CD14-positive monocyte (primary cell): Measurements from ENCODE around the gene ACTR6. TPM values are rescaled to one million over a fixed set of nuclear protein-coding genes. Genes with fewer than 3 reads are reported as not detected.

ENCODE experiments used
- DNase-seq, 3 donors: peaks; one replicate each; pipeline ENCODE4 v3.0.0-alpha.2; 2011 to 2022
- H2AFZ ChIP-seq: 2 replicates; pipeline ENCODE4 v1.6.0; 2012; ENCODE audit warnings: mild to moderate bottlenecking, low read depth, low read length, inconsistent platforms; ENCODE audit not compliant: insufficient read depth, poor library complexity, severe bottlenecking
- H3K27ac ChIP-seq, 2 donors: 1 replicate in 1 of 2; 2 replicates in 1 of 2; pipeline ENCODE4 v1.5.1; 2012 to 2013; ENCODE audit warnings: low read length in 2 of 2, control low read depth in 1 of 2, inconsistent platforms in 1 of 2, low read depth in 1 of 2, mild to moderate bottlenecking in 1 of 2
- H3K27me3 ChIP-seq, 2 donors: one replicate each; pipeline versions ENCODE4 v1.6.0 to v1.6.1; 2011 to 2013; ENCODE audit warnings: low read length in 2 of 2; ENCODE audit not compliant: control insufficient read depth in 2 of 2, insufficient read depth in 2 of 2
- H3K36me3 ChIP-seq, 2 donors: replicated peaks in 1 of 2; 1 replicate in 1 of 2; 2 replicates in 1 of 2; pipeline versions ENCODE4 v1.5.1 to v1.6.1; 2012 to 2013; ENCODE audit warnings: low read length in 2 of 2, control low read depth in 1 of 2, inconsistent platforms in 1 of 2, mild to moderate bottlenecking in 1 of 2; ENCODE audit not compliant: insufficient read depth in 2 of 2, control insufficient read depth in 1 of 2
- H3K4me1 ChIP-seq, 2 donors: 1 replicate in 1 of 2; 2 replicates in 1 of 2; pipeline versions ENCODE4 v1.5.1 to v1.6.1; 2012 to 2013; ENCODE audit warnings: low read length in 2 of 2, control low read depth in 1 of 2, inconsistent platforms in 1 of 2, mild to moderate bottlenecking in 1 of 2, moderate library complexity in 1 of 2; ENCODE audit not compliant: insufficient read depth in 2 of 2, control insufficient read depth in 1 of 2
- H3K4me2 ChIP-seq: replicated peaks from 2 replicates; pipeline ENCODE3; 2012; ENCODE audit warnings: low read length, moderate library complexity, mild to moderate bottlenecking; ENCODE audit not compliant: poor library complexity, severe bottlenecking; ENCODE audit errors: extremely low read depth
- H3K4me3 ChIP-seq, 3 experiments: fragments of 200-600 bp in 1 of 3; sonication (generic) in 1 of 3; replicated peaks in 1 of 3; 1 replicate in 2 of 3; 2 replicates in 1 of 3; pipeline ENCODE4 v1.5.1; 2011 to 2013; ENCODE audit warnings: low read length in 3 of 3, mild to moderate bottlenecking in 3 of 3, control low read depth in 2 of 3, low read depth in 2 of 3, inconsistent platforms in 1 of 3, moderate library complexity in 1 of 3
- H3K79me2 ChIP-seq: 2 replicates; pipeline ENCODE4 v1.6.0; 2012; ENCODE audit warnings: mild to moderate bottlenecking, control low read depth, inconsistent platforms, low read length, moderate library complexity; ENCODE audit not compliant: insufficient read depth
- H3K9ac ChIP-seq: 2 replicates; pipeline ENCODE4 v1.6.0; 2017; ENCODE audit warnings: low read length, mild to moderate bottlenecking; ENCODE audit not compliant: insufficient read depth, poor library complexity, severe bottlenecking
- H3K9me3 ChIP-seq, 2 donors: replicated peaks in 1 of 2; 1 replicate in 1 of 2; 2 replicates in 1 of 2; pipeline versions ENCODE4 v1.5.1 to v1.6.1; 2012 to 2013; ENCODE audit warnings: low read length in 2 of 2, control low read depth in 1 of 2; ENCODE audit not compliant: control insufficient read depth in 1 of 2, insufficient read depth in 1 of 2
- H4K20me1 ChIP-seq: 2 replicates; pipeline ENCODE4 v1.6.0; 2012; ENCODE audit warnings: mild to moderate bottlenecking, low read length, control low read depth, moderate library complexity; ENCODE audit not compliant: insufficient read depth
- H3K27ac Mint-ChIP-seq, 7 donors: one replicate each; pipeline ENCODE4 v1.8.0; 2020; ENCODE audit warnings: mild to moderate bottlenecking in 7 of 7, mixed read lengths in 7 of 7, moderate library complexity in 6 of 7, inconsistent platforms in 2 of 7
- H3K27me3 Mint-ChIP-seq, 3 donors: one replicate each; pipeline ENCODE4 v1.8.0; 2021 to 2022; ENCODE audit warnings: low read depth in 3 of 3, mild to moderate bottlenecking in 3 of 3, mixed read lengths in 3 of 3, moderate library complexity in 3 of 3, inconsistent platforms in 1 of 3
- H3K36me3 Mint-ChIP-seq, 2 donors: one replicate each; pipeline ENCODE4 v1.8.0; 2020; ENCODE audit warnings: mixed read lengths in 2 of 2, inconsistent platforms in 1 of 2, mild to moderate bottlenecking in 1 of 2
- H3K4me1 Mint-ChIP-seq: one replicate; pipeline ENCODE4 v1.8.0; 2020; ENCODE audit warnings: mild to moderate bottlenecking, mixed read lengths
- H3K4me3 Mint-ChIP-seq, 2 donors: one replicate each; pipeline ENCODE4 v1.8.0; 2020; ENCODE audit warnings: mild to moderate bottlenecking in 2 of 2, mixed read lengths in 2 of 2, moderate library complexity in 1 of 2
- H3K9me3 Mint-ChIP-seq, 7 donors: one replicate each; pipeline ENCODE4 v1.8.0; 2020 to 2022; ENCODE audit warnings: mixed read lengths in 7 of 7, mild to moderate bottlenecking in 6 of 7, moderate library complexity in 6 of 7, inconsistent platforms in 2 of 7
- CTCF ChIP-seq: fragments of 200-600 bp; IDR thresholded peaks from one replicate; pipeline ENCODE4 v1.8.0; 2022; ENCODE audit warnings: antibody characterized with exemption, mild to moderate bottlenecking
- WGBS: methylation state at CpG from one replicate; pipeline ENCODE4 v1.1.5; 2013; ENCODE audit warnings: missing lambda C conversion rate; ENCODE audit not compliant: insufficient coverage; 5-methylcytosine and 5-hydroxymethylcytosine counted together
- intact Hi-C, 2 donors: fragments of 100-400 bp; cut with micrococcal nuclease; formaldehyde crosslinking; loops; one replicate each; pipeline versions ENCODE4 v1.15.0 to v1.15.1; 2023
- polyA plus RNA-seq, 3 donors: library from polyadenylated mRNA; depleted of rRNA in 1 of 3; unstranded in 2 of 3; stranded (reverse) in 1 of 3; fragments of 300-500 nt in 2 of 3; fragments of >200 nt in 1 of 3; fragmentation: Illumina TruSeq in 2 of 3; gene quantifications; 1 replicate in 2 of 3; 2 replicates in 1 of 3; pipeline ENCODE4 v1.2.3, GENCODE V29; 2012 to 2021

Gene ACTR6
- polyA plus RNA-seq, 3 donors = 5.5 to 17.8 (median 16.2) TPM

- Mint-ChIP-seq H3K27ac (peak overlapping the region in 2 of 7 donors; percentile 30 to 68), H3K9me3 (no peaks in the 10 kb centered on the region), H3K36me3 (no peaks in the 10 kb centered on the region), H3K4me3 (no peak overlapping the region), H3K27me3 (peaks cover 0 to 2% (median 0%) of the 10 kb centered on the region in 3 donors), H3K4me1 (peaks cover 4% of the 10 kb centered on the region)
- 100% methylated on average over 1 of the region's 1 CpG for WGBS
- H3K9me3 ChIP-seq = no peaks in the 10 kb centered on the region
- H3K4me2 ChIP-seq = no peak overlapping the region
- no peak overlapping the region for H3K4me3 ChIP-seq
- peak overlapping the region; percentile 29 for H2AFZ ChIP-seq
- H3K36me3 ChIP-seq = no peaks in the 10 kb centered on the region
- H3K9ac ChIP-seq = no peak overlapping the region
- no peaks in the 10 kb centered on the region for H3K27me3 ChIP-seq
- DNase-seq = no peak
- H3K79me2 ChIP-seq = no peaks in the 10 kb centered on the region
- H3K4me1 ChIP-seq = peaks cover 3 to 4% of the 10 kb centered on the region in 2 donors
- no peaks in the 10 kb centered on the region for H4K20me1 ChIP-seq
- H3K27ac ChIP-seq = no peak overlapping the region
- intact Hi-C loops = no loop called here
- no peak for TF ChIP-seq CTCF
These were observed 54.3 kb downstream of the ACTR6 start for GRCh38 chr12:100254876-100255275.

- peaks cover 0 to 2% (median 0%) of the 10 kb centered on the region in 3 donors for H3K27me3 Mint-ChIP-seq
- Histone ChIP-seq H3K36me3 (no peaks in the 10 kb centered on the region), H2AFZ (no peak overlapping the region), H3K27ac (no peak overlapping the region), H3K79me2 (no peaks in the 10 kb centered on the region), H3K9me3 (no peaks in the 10 kb centered on the region), H4K20me1 (no peaks in the 10 kb centered on the region), H3K4me2 (no peak overlapping the region), H3K27me3 (no peaks in the 10 kb centered on the region), H3K4me1 (no peaks in the 10 kb centered on the region), H3K4me3 (no peak overlapping the region), H3K9ac (no peak overlapping the region)
- no peak for TF ChIP-seq CTCF
- WGBS = no CpG with 5 or more reads among the region's 1 CpG
- no peak overlapping the region for H3K4me3 Mint-ChIP-seq
- H3K9me3 Mint-ChIP-seq = no peaks in the 10 kb centered on the region
- no peak overlapping the region for H3K27ac Mint-ChIP-seq
- intact Hi-C loops = no loop called here
- no peaks in the 10 kb centered on the region for H3K4me1 Mint-ChIP-seq
- no peaks in the 10 kb centered on the region for H3K36me3 Mint-ChIP-seq
- DNase-seq = no peak
These were observed 57.5 kb downstream of the ACTR6 start for GRCh38 chr12:100258127-100258526.
